ENCODE data around the gene SH3BP5L. TPM values are rescaled to one million over a fixed set of nuclear protein-coding genes. Genes with fewer than 3 reads are reported as not detected.

The SH3BP5L gene
- total and polyA plus RNA-seq, 2 of the 13 experiments (the other 11 are each of a cell fraction or from before 2014, with no cell fraction given) = 10.3 to 14.9 TPM

DNA sequence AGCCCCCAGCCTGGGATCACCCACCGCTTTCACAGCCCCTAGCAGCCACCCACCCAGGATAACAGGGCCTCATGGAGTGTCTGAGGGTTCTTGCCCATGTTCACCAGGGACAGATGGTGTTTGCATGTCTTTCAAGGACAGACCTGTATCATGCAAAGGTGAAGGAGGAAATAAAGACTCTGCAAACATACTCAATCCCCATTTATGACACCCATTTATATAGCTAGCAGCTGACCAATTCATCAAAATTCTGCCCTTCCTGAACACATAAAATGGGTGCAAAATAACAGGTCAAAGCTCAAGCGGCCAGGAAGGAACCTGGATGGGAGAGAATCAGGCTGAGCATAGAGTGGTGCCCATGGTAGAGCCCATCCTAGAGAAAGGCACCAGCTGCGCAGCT is 37.4 kb downstream of the SH3BP5L start:
- Histone ChIP-seq H4K20me1 (ENCODE audit: insufficient read depth, low read length) (no peaks in the 10 kb centered on the region), H3K4me3 (replicated peaks in 1 of 3; ENCODE audit: insufficient read depth in 1 of 3, low read depth in 2 of 3, low read length in 3 of 3) (no peak overlapping the region), H3K4me1 (ENCODE audit: insufficient read depth, low read length) (0 out of 2 replicates have a peak, but pooled peaks cover 4% of the 10 kb centered on the region), H3K27ac (ENCODE audit: extremely low read length, insufficient read depth, low read length) (no peak overlapping the region), H3K36me3 (replicated peaks in 1 of 2; ENCODE audit: control insufficient read depth in 1 of 2, insufficient read depth in 2 of 2, low read length in 2 of 2) (no peaks in the 10 kb centered on the region), H3K79me2 (ENCODE audit: insufficient read depth, low read length) (no peaks in the 10 kb centered on the region), H2AFZ (ENCODE audit: low read length) (no peak overlapping the region), H3K9me3 (ENCODE audit: low read length) (no peaks in the 10 kb centered on the region), H3K9ac (ENCODE audit: insufficient read depth, low read depth, low read length) (no peak overlapping the region), H3K4me2 (ENCODE audit: low read depth, low read length) (no peak overlapping the region), H3K27me3 (ENCODE audit: control insufficient read depth in 1 of 2, insufficient read depth in 2 of 2, low read length in 2 of 2) (no peaks in the 10 kb centered on the region; a peak in 1 of 5 replicates)
- POLR2A ChIA-PET = no interaction called here
- TF ChIP-seq FOXA3 (CRISPR knock-in tag; IDR thresholded peaks at IDR 0.05) = no peak
- no peak for TF ChIP-seq ZNF549 (CRISPR knock-in tag; IDR thresholded peaks at IDR 0.05)
- no peak for TF ChIP-seq MTF2 (CRISPR knock-in tag; IDR thresholded peaks at IDR 0.05; ENCODE audit: borderline replicate concordance)
- no peak for TF ChIP-seq AGO2 (optimal IDR thresholded peaks at IDR 0.05; ENCODE audit: low read depth, low read length)
- no peak for TF ChIP-seq ZNF768 (CRISPR knock-in tag; IDR thresholded peaks at IDR 0.05)
- no peak for TF ChIP-seq ZNF432 (CRISPR knock-in tag; IDR thresholded peaks at IDR 0.05; ENCODE audit: borderline replicate concordance)
- TF ChIP-seq ARNT2 (CRISPR knock-in tag; IDR thresholded peaks at IDR 0.05; ENCODE audit: low read depth) = no peak
- no peak for TF ChIP-seq ZNF292 (CRISPR knock-in tag; IDR thresholded peaks at IDR 0.05; ENCODE audit: borderline replicate concordance, low read depth)
- no peak for TF ChIP-seq ZNF816 (CRISPR knock-in tag; IDR thresholded peaks at IDR 0.05; ENCODE audit: borderline replicate concordance)
- CTCF ChIA-PET (ENCODE audit: low intra/inter-chr PET ratio, low total read pairs) = no interaction called here
- ATAC-seq (no peak), FAIRE-seq (no peak), DNase-seq (ENCODE audit: low spot score) (no peak)
- intact Hi-C loops (cut with micrococcal nuclease; ENCODE audit: unreplicated experiment) (no loop called here), in situ Hi-C loops (cut with HindIII; ENCODE audit: extremely low pct_ligation_motif_present, low pct_unique_long_range_greater_than_20kb) (no loop called here)
- no TSS peak for BruUV-seq (replicated peaks)
- WGBS (ENCODE audit: low lambda C conversion rate) = 24% methylated on average over 3 of the region's 3 CpGs

DNA sequence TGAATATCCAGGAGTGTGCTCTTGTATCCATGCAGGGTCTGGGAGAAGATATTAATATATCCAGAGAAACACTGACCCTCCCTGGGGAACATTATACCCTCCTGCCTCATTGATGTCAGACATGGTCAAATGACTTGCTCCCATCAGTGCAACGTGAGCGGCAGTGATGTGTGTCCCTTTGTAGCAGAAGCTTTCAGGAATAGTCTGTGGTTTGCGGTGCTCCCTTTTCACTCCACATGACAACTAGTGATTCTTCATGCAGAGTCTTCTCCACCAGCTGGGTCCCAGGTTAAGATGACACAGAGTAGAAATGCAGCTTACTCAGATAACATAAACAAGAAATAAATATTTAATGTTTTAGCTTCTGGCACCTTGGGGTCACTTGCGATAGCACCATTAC is 38.3 kb downstream of the SH3BP5L start:
- Histone ChIP-seq H3K4me3 (replicated peaks in 1 of 3; ENCODE audit: insufficient read depth in 1 of 3, low read depth in 2 of 3, low read length in 3 of 3) (no peak overlapping the region), H3K27me3 (ENCODE audit: control insufficient read depth in 1 of 2, insufficient read depth in 2 of 2, low read length in 2 of 2) (no peaks in the 10 kb centered on the region; a peak in 1 of 5 replicates), H3K27ac (ENCODE audit: extremely low read length, insufficient read depth, low read length) (no peak overlapping the region), H3K4me1 (ENCODE audit: insufficient read depth, low read length) (peaks cover 4% of the 10 kb centered on the region; the same call in 1 of the 2 replicates), H3K9ac (ENCODE audit: insufficient read depth, low read depth, low read length) (no peak overlapping the region), H3K36me3 (replicated peaks in 1 of 2; ENCODE audit: control insufficient read depth in 1 of 2, insufficient read depth in 2 of 2, low read length in 2 of 2) (no peaks in the 10 kb centered on the region), H3K4me2 (ENCODE audit: low read depth, low read length) (no peak overlapping the region), H3K9me3 (ENCODE audit: low read length) (no peaks in the 10 kb centered on the region), H2AFZ (ENCODE audit: low read length) (no peak overlapping the region), H4K20me1 (ENCODE audit: insufficient read depth, low read length) (no peaks in the 10 kb centered on the region), H3K79me2 (ENCODE audit: insufficient read depth, low read length) (no peaks in the 10 kb centered on the region)
- intact Hi-C loops (cut with micrococcal nuclease; ENCODE audit: unreplicated experiment) = no loop called here
- BruUV-seq (replicated peaks) = no TSS peak
- TF ChIP-seq ZNF839 (CRISPR knock-in tag; IDR thresholded peaks at IDR 0.05; ENCODE audit: borderline replicate concordance) (no peak), ARID2 (CRISPR knock-in tag; IDR thresholded peaks at IDR 0.05; ENCODE audit: borderline replicate concordance) (no peak)
- WGBS (ENCODE audit: low lambda C conversion rate) = 86% methylated on average over 2 of the region's 4 CpGs
- FAIRE-seq (no peak), DNase-seq (ENCODE audit: low spot score) (no peak), ATAC-seq (no peak)
- ChIA-PET CTCF (ENCODE audit: low intra/inter-chr PET ratio, low total read pairs) (no interaction called here), POLR2A (no interaction called here)
- in situ Hi-C loops (cut with HindIII; ENCODE audit: extremely low pct_ligation_motif_present, low pct_unique_long_range_greater_than_20kb) = no loop called here
